Fibroblast of peridontal ligament (primary cell): ENCODE data around the gene CALHM3.
"Not testable (repeated sequence)": the region's sequence is repeated elsewhere in the genome, so short reads cannot be mapped to it uniquely, and the experiment has no call there.

ENCODE experiments used
- DNase-seq: peaks from one replicate; pipeline ENCODE4 v3.0.0-alpha.2; 2010; ENCODE audit errors: extremely low read depth

CALHM3 gene

GRCh38 chr10:103502849-103503660 is 24.0 kb upstream of the CALHM3 start:
- no peak for DNase-seq

GRCh38 chr10:103501186-103501585 is 22.1 kb upstream of the CALHM3 start:
- no peak for DNase-seq

GRCh38 chr10:103500481-103500880 is 21.4 kb upstream of the CALHM3 start:
- DNase-seq, result no peak

GRCh38 chr10:103499881-103500280 is 20.8 kb upstream of the CALHM3 start:
- no peak for DNase-seq

- DNase-seq, result no peak
These were observed 20.0 kb upstream of the CALHM3 start for GRCh38 chr10:103498936-103499638.

GRCh38 chr10:103497161-103497915 is 18.3 kb upstream of the CALHM3 start:
- DNase-seq, result no peak

GRCh38 chr10:103495321-103495720 is 16.3 kb upstream of the CALHM3 start:
- no peak for DNase-seq

GRCh38 chr10:103493916-103494877 is 15.2 kb upstream of the CALHM3 start:
- DNase-seq, result no peak

- no peak for DNase-seq
These were observed 14.4 kb upstream of the CALHM3 start, which contains the start of gene NEURL1 for GRCh38 chr10:103493362-103493915. Gene NEURL1 (plus strand): TSS chr10:103493705. CDS start chr10:103494388, 683 bp downstream.

GRCh38 chr10:103492655-103493261 is 13.7 kb upstream of the CALHM3 start:
- DNase-seq, result no peak

GRCh38 chr10:103491729-103492364 is 12.8 kb upstream of the CALHM3 start:
- DNase-seq, result peak; percentile 84

GRCh38 chr10:103490986-103491314 is 11.9 kb upstream of the CALHM3 start:
- DNase-seq, result no peak

- no peak for DNase-seq
These were observed 8.3 kb upstream of the CALHM3 start for GRCh38 chr10:103487410-103487708.

- not testable (repeated sequence) for DNase-seq
These were observed 7.8 kb upstream of the CALHM3 start for GRCh38 chr10:103486635-103487409.

GRCh38 chr10:103481974-103482531 is 3.0 kb upstream of the CALHM3 start:
- peak; percentile 83 for DNase-seq

GRCh38 chr10:103480521-103480920 is 1.5 kb upstream of the CALHM3 start:
- no peak for DNase-seq

- no peak for DNase-seq
These were observed 369 bp downstream of the CALHM3 start for GRCh38 chr10:103478671-103479070.

- no peak for DNase-seq
These were observed 2.8 kb downstream of the CALHM3 start for GRCh38 chr10:103476046-103476768.
